HG03060 (cell line): Measurements from ENCODE around the gene PRKRIP1.
"Not testable (repeated sequence)": the region's sequence is repeated elsewhere in the genome, so short reads cannot be mapped to it uniquely, and the experiment has no call there.

Experiments
- ATAC-seq: cut with Tn5 transposase; IDR thresholded peaks from one replicate; pipeline ENCODE4 v1.9.1; 2021; ENCODE audit warnings: low read depth, moderate number of reproducible peaks; ENCODE audit not compliant: unreplicated experiment

The PRKRIP1 gene

GRCh38 chr7:102403563-102403962 is 7.4 kb downstream of the PRKRIP1 start:
- no peak for ATAC-seq

- no peak for ATAC-seq
Observed at GRCh38 chr7:102404005-102404861, 8.1 kb downstream of the PRKRIP1 start.

- not testable (repeated sequence) for ATAC-seq
Observed at GRCh38 chr7:102404862-102405188, 8.7 kb downstream of the PRKRIP1 start.

- no peak for ATAC-seq
Observed at GRCh38 chr7:102407910-102408309, 11.7 kb downstream of the PRKRIP1 start.

GRCh38 chr7:102408530-102408929 is 12.4 kb downstream of the PRKRIP1 start:
- ATAC-seq: not testable (repeated sequence)

- ATAC-seq: no peak
Observed at GRCh38 chr7:102409340-102409739, 13.2 kb downstream of the PRKRIP1 start.

- no peak for ATAC-seq
Observed at GRCh38 chr7:102410123-102410522, 14.0 kb downstream of the PRKRIP1 start.

GRCh38 chr7:102410918-102411317 is 14.8 kb downstream of the PRKRIP1 start:
- ATAC-seq: no peak

GRCh38 chr7:102412548-102412947 is 16.4 kb downstream of the PRKRIP1 start:
- ATAC-seq: no peak

- no peak for ATAC-seq
Observed at GRCh38 chr7:102413091-102413490, 16.9 kb downstream of the PRKRIP1 start.

- ATAC-seq: no peak
Observed at GRCh38 chr7:102413611-102414010, 17.4 kb downstream of the PRKRIP1 start.

GRCh38 chr7:102415685-102416225 is 19.6 kb downstream of the PRKRIP1 start:
- no peak for ATAC-seq

GRCh38 chr7:102416406-102416805 is 20.2 kb downstream of the PRKRIP1 start:
- ATAC-seq: no peak

GRCh38 chr7:102417105-102417504 is 20.9 kb downstream of the PRKRIP1 start:
- no peak for ATAC-seq

GRCh38 chr7:102418592-102418991 is 22.4 kb downstream of the PRKRIP1 start:
- no peak for ATAC-seq

GRCh38 chr7:102421706-102422240 is 25.6 kb downstream of the PRKRIP1 start:
- ATAC-seq: no peak

- ATAC-seq: no peak
Observed at GRCh38 chr7:102424129-102424551, 28.0 kb downstream of the PRKRIP1 start.

- ATAC-seq: no peak
Observed at GRCh38 chr7:102424787-102425218, 28.6 kb downstream of the PRKRIP1 start.

- peak; percentile 39 for ATAC-seq
Observed at GRCh38 chr7:102425639-102426267, 29.6 kb downstream of the PRKRIP1 start.

GRCh38 chr7:102426268-102427018 is 30.3 kb downstream of the PRKRIP1 start:
- ATAC-seq: peak; percentile 42

GRCh38 chr7:102427019-102427405 is 30.8 kb downstream of the PRKRIP1 start:
- no peak for ATAC-seq
